ENCODE results near the gene XIRP2.
"Not testable (repeated sequence)": the region's sequence is repeated elsewhere in the genome, so short reads cannot be mapped to it uniquely, and the experiment has no call there.

The XIRP2 gene

GRCh38 chr2:166934817-166935216 lies 46.5 kb downstream of the XIRP2 start:
- no peak for DNase-seq

- DNase-seq, result no peak
Observed at GRCh38 chr2:166942377-166942776, 54.1 kb downstream of the XIRP2 start.

- DNase-seq, result no peak
Observed at GRCh38 chr2:166944909-166945308, 56.6 kb downstream of the XIRP2 start.

- DNase-seq, result no peak
Observed at GRCh38 chr2:166957686-166958085, 69.4 kb downstream of the XIRP2 start.

GRCh38 chr2:166958986-166959481 lies 70.8 kb downstream of the XIRP2 start:
- no peak for DNase-seq

- no peak for DNase-seq
Observed at GRCh38 chr2:166959556-166959955, 71.3 kb downstream of the XIRP2 start.

- no peak for DNase-seq
Observed at GRCh38 chr2:166960702-166961270, 72.5 kb downstream of the XIRP2 start.

GRCh38 chr2:166961933-166962332 lies 73.7 kb downstream of the XIRP2 start:
- no peak for DNase-seq

- DNase-seq, result no peak
Observed at GRCh38 chr2:166969486-166969885, 81.2 kb downstream of the XIRP2 start.

- no peak for DNase-seq
Observed at GRCh38 chr2:166972002-166972401, 83.7 kb downstream of the XIRP2 start.

- DNase-seq, result no peak
Observed at GRCh38 chr2:166972418-166972817, 84.1 kb downstream of the XIRP2 start.

- DNase-seq, result no peak
Observed at GRCh38 chr2:166984188-166984587, 95.9 kb downstream of the XIRP2 start.

GRCh38 chr2:166984797-166985196 lies 96.5 kb downstream of the XIRP2 start:
- no peak for DNase-seq

GRCh38 chr2:166994588-166995336 lies 106.5 kb downstream of the XIRP2 start:
- no peak for DNase-seq

- no peak for DNase-seq
Observed at GRCh38 chr2:166996465-166996864, 108.2 kb downstream of the XIRP2 start.

- DNase-seq, result no peak
Observed at GRCh38 chr2:167001165-167001564, 112.9 kb downstream of the XIRP2 start.

- no peak for DNase-seq
Observed at GRCh38 chr2:167005096-167005495, 116.8 kb downstream of the XIRP2 start.

GRCh38 chr2:167013227-167013626 lies 124.9 kb downstream of the XIRP2 start:
- DNase-seq, result no peak

GRCh38 chr2:167015806-167016205 lies 127.5 kb downstream of the XIRP2 start:
- no peak for DNase-seq

GRCh38 chr2:167017021-167017420 lies 128.7 kb downstream of the XIRP2 start:
- DNase-seq, result no peak

GRCh38 chr2:167018590-167018989 lies 130.3 kb downstream of the XIRP2 start:
- no peak for DNase-seq

- no peak for DNase-seq
Observed at GRCh38 chr2:167028503-167028902, 140.2 kb downstream of the XIRP2 start.

- not testable (repeated sequence) for DNase-seq
Observed at GRCh38 chr2:167034976-167035375, 146.7 kb downstream of the XIRP2 start.

GRCh38 chr2:167048829-167049228 lies 160.5 kb downstream of the XIRP2 start:
- no peak for DNase-seq

- no peak for DNase-seq
Observed at GRCh38 chr2:167049659-167050058, 161.4 kb downstream of the XIRP2 start.
